ENCODE measurements around the gene ZNF687.

ZNF687 gene

GRCh38 chr1:151281969-151282882, at the start of gene ZNF687:
Gene ZNF687 (plus strand): TSS chr1:151282299. CDS start chr1:151286292, 3,993 bp downstream.
- Histone ChIP-seq H3K4me1 (ENCODE audit: insufficient read depth, poor library complexity, severe bottlenecking) (no peaks in the 10 kb centered on the region), H3K27me3 (ENCODE audit: insufficient read depth, poor library complexity, severe bottlenecking) (no peaks in the 10 kb centered on the region), H3K9me3 (ENCODE audit: severe bottlenecking) (no peaks in the 10 kb centered on the region), H3K36me3 (ENCODE audit: low read depth) (peaks cover 6% of the 10 kb centered on the region), H3K4me3 (ENCODE audit: severe bottlenecking) (peak within 1 kb of the TSS; percentile 64), H3K27ac (ENCODE audit: poor library complexity, severe bottlenecking) (peak within 1 kb of the TSS; percentile 83)
- ATAC-seq (ENCODE audit: low read depth) (peak; percentile 95), DNase-seq (ENCODE audit: low spot score) (peak; percentile 100)
- TF ChIP-seq CTCF (IDR thresholded peaks at IDR 0.05; ENCODE audit: poor library complexity, severe bottlenecking) = no peak

GRCh38 chr1:151235235-151235634, 46.9 kb upstream of the ZNF687 start:
- Histone ChIP-seq H3K36me3 (ENCODE audit: low read depth) (peaks cover 100% of the 10 kb centered on the region), H3K27me3 (ENCODE audit: insufficient read depth, poor library complexity, severe bottlenecking) (no peaks in the 10 kb centered on the region)
- no peak for ATAC-seq (ENCODE audit: low read depth)

GRCh38 chr1:151237678-151238466, 44.2 kb upstream of the ZNF687 start:
- Histone ChIP-seq H3K27me3 (ENCODE audit: insufficient read depth, poor library complexity, severe bottlenecking) (no peaks in the 10 kb centered on the region), H3K4me3 (ENCODE audit: severe bottlenecking) (no peak overlapping the region), H3K36me3 (ENCODE audit: low read depth) (peaks cover 100% of the 10 kb centered on the region), H3K27ac (ENCODE audit: poor library complexity, severe bottlenecking) (no peak overlapping the region), H3K4me1 (ENCODE audit: insufficient read depth, poor library complexity, severe bottlenecking) (no peaks in the 10 kb centered on the region), H3K9me3 (ENCODE audit: severe bottlenecking) (no peaks in the 10 kb centered on the region)
- DNase-seq (ENCODE audit: low spot score) = no peak
- peak; percentile 12; the same call in 1 of the 3 replicates for ATAC-seq (ENCODE audit: low read depth)
- no peak for TF ChIP-seq CTCF (IDR thresholded peaks at IDR 0.05; ENCODE audit: poor library complexity, severe bottlenecking)

More at GRCh38 chr1:151235235-151235634, 46.9 kb upstream of the ZNF687 start:
- DNase-seq (ENCODE audit: low spot score) = no peak
- no peaks in the 10 kb centered on the region for H3K9me3 ChIP-seq (ENCODE audit: severe bottlenecking)
- TF ChIP-seq CTCF (IDR thresholded peaks at IDR 0.05; ENCODE audit: poor library complexity, severe bottlenecking) = no peak
- H3K27ac ChIP-seq (ENCODE audit: poor library complexity, severe bottlenecking) = no peak overlapping the region
- H3K4me3 ChIP-seq (ENCODE audit: severe bottlenecking) = no peak overlapping the region
- H3K4me1 ChIP-seq (ENCODE audit: insufficient read depth, poor library complexity, severe bottlenecking) = no peaks in the 10 kb centered on the region

GRCh38 chr1:151238467-151238739, 43.7 kb upstream of the ZNF687 start:
- H3K27ac ChIP-seq (ENCODE audit: poor library complexity, severe bottlenecking) = no peak overlapping the region
- peaks cover 100% of the 10 kb centered on the region for H3K36me3 ChIP-seq (ENCODE audit: low read depth)

More at GRCh38 chr1:151238467-151238739, 43.7 kb upstream of the ZNF687 start:
- ATAC-seq (ENCODE audit: low read depth) (peak; percentile 75; the same call in 2 of the 3 replicates), DNase-seq (ENCODE audit: low spot score) (no peak)
- no peaks in the 10 kb centered on the region for H3K9me3 ChIP-seq (ENCODE audit: severe bottlenecking)
- no peaks in the 10 kb centered on the region for H3K4me1 ChIP-seq (ENCODE audit: insufficient read depth, poor library complexity, severe bottlenecking)
- H3K4me3 ChIP-seq (ENCODE audit: severe bottlenecking) = no peak overlapping the region
- TF ChIP-seq CTCF (IDR thresholded peaks at IDR 0.05; ENCODE audit: poor library complexity, severe bottlenecking) = no peak
- H3K27me3 ChIP-seq (ENCODE audit: insufficient read depth, poor library complexity, severe bottlenecking) = no peaks in the 10 kb centered on the region

Measured in RWPE2 (cell line).